H1 (cell line): ENCODE data around the gene ESR1. TPM values are rescaled to one million over a fixed set of nuclear protein-coding genes. Genes with fewer than 3 reads are reported as not detected.

Source experiments
- CTCF ChIA-PET: fragments of 300-600 bp; sonication (Branson Sonifier 250); formaldehyde crosslinking; loops from one replicate; lab custom pipeline; 2021; ENCODE audit not compliant: partially characterized antibody; lab: Charles Lee
- POLR2A ChIA-PET: fragments of 300-600 bp; sonication (Branson Sonifier 250); formaldehyde crosslinking; loops from one replicate; lab custom pipeline; 2021; ENCODE audit warnings: inconsistent platforms; ENCODE audit not compliant: partially characterized antibody; lab: Charles Lee
- DNase-seq, 2 experiments: peaks; one replicate each; pipeline versions ENCODE4 v3.0.0 to v3.0.0-alpha.2; 2010 to 2022; ENCODE audit warnings: low spot score in 2 of 2, low read depth in 1 of 2, mixed read lengths in 1 of 2
- FAIRE-seq: peaks from 2 replicates; lab custom pipeline; 2011; peaks lifted over from hg19 to GRCh38; lab: Jason Lieb, UNC
- H2AFZ ChIP-seq: 2 replicates; pipeline ENCODE4 v1.8.1; 2012; ENCODE audit warnings: low read length, inconsistent platforms
- H2AK5ac ChIP-seq: 2 replicates; pipeline ENCODE4 v1.6.1; 2013; ENCODE audit warnings: low read depth, low read length
- H2BK120ac ChIP-seq: replicated peaks from 2 replicates; pipeline ENCODE3; 2013; ENCODE audit warnings: low read depth, low read length, inconsistent platforms
- H2BK12ac ChIP-seq: 2 replicates; pipeline ENCODE4 v1.6.1; 2013; ENCODE audit warnings: low read depth, low read length
- H2BK15ac ChIP-seq: 2 replicates; pipeline ENCODE4 v1.6.1; 2013; ENCODE audit warnings: low read length
- H2BK20ac ChIP-seq: 2 replicates; pipeline ENCODE4 v1.6.1; 2013; ENCODE audit warnings: low read length
- H2BK5ac ChIP-seq: 2 replicates; pipeline ENCODE4 v1.6.1; 2013; ENCODE audit warnings: low read depth, low read length
- H3K14ac ChIP-seq: 2 replicates; pipeline ENCODE4 v1.6.1; 2013; ENCODE audit warnings: inconsistent platforms; ENCODE audit not compliant: insufficient read length
- H3K18ac ChIP-seq: 2 replicates; pipeline ENCODE4 v1.6.1; 2013; ENCODE audit warnings: low read length; ENCODE audit errors: extremely low read depth
- H3K23ac ChIP-seq: 2 replicates; pipeline ENCODE4 v1.6.1; 2013; ENCODE audit warnings: inconsistent platforms; ENCODE audit not compliant: insufficient read length
- H3K23me2 ChIP-seq: 2 replicates; pipeline ENCODE4 v1.6.1; 2013; ENCODE audit warnings: low read depth, low read length
- H3K27ac ChIP-seq: 2 replicates; pipeline ENCODE4 v1.6.1; 2011; ENCODE audit warnings: low read depth, low read length, inconsistent platforms
- H3K27me3 ChIP-seq, 4 experiments: replicated peaks in 1 of 4; 1 replicate in 1 of 4; 2 replicates in 3 of 4; pipeline versions ENCODE4 v1.6.1 to v1.8.1; 2011 to 2013; ENCODE audit warnings: low read length in 3 of 4, mild to moderate bottlenecking in 3 of 4, inconsistent platforms in 2 of 4, mixed read lengths in 2 of 4, moderate library complexity in 1 of 4; ENCODE audit not compliant: control insufficient read depth in 3 of 4, insufficient read depth in 3 of 4; ENCODE audit errors: extremely low read depth in 1 of 4
- H3K36me3 ChIP-seq, 4 experiments: 2 replicates each; pipeline versions ENCODE4 v1.6.1 to v1.8.1; 2011 to 2013; ENCODE audit warnings: mild to moderate bottlenecking in 4 of 4, low read length in 3 of 4, moderate library complexity in 2 of 4, control low read depth in 1 of 4, inconsistent platforms in 1 of 4; ENCODE audit not compliant: insufficient read depth in 4 of 4, control insufficient read depth in 2 of 4
- H3K4ac ChIP-seq: replicated peaks from 2 replicates; pipeline ENCODE3; 2013; ENCODE audit warnings: low read length, low read depth, mixed read lengths, inconsistent platforms; ENCODE audit not compliant: insufficient read length
- H3K4me1 ChIP-seq, 4 experiments: replicated peaks in 1 of 4; 1 replicate in 1 of 4; 2 replicates in 3 of 4; pipeline versions ENCODE4 v1.6.1 to v1.8.1; 2011 to 2013; ENCODE audit warnings: low read length in 3 of 4, inconsistent platforms in 2 of 4, mixed read lengths in 1 of 4; ENCODE audit not compliant: insufficient read depth in 4 of 4, control insufficient read depth in 3 of 4
- H3K4me2 ChIP-seq, 2 experiments: 2 replicates each; pipeline versions ENCODE4 v1.6.1 to v1.8.1; 2011 to 2013; ENCODE audit warnings: low read depth in 2 of 2, low read length in 2 of 2, control low read depth in 1 of 2, inconsistent platforms in 1 of 2, mild to moderate bottlenecking in 1 of 2; ENCODE audit not compliant: insufficient read depth in 1 of 2
- H3K4me3 ChIP-seq, 4 experiments: fragments of 200-600, 300-600 bp in 1 of 4; sonication (generic), shearing (Covaris generic), sonication (Bioruptor Twin) in 1 of 4; 2 replicates each; pipeline versions ENCODE4 v1.5.1 to v1.8.1; 2011 to 2016; ENCODE audit warnings: low read length in 4 of 4, low read depth in 3 of 4, control low read depth in 2 of 4, inconsistent platforms in 2 of 4, mild to moderate bottlenecking in 2 of 4, mixed read lengths in 1 of 4, moderate library complexity in 1 of 4; ENCODE audit not compliant: insufficient read depth in 2 of 4; ENCODE audit errors: extremely low read depth in 1 of 4
- H3K56ac ChIP-seq: replicated peaks from 2 replicates; pipeline ENCODE3; 2013; ENCODE audit warnings: low read depth, mild to moderate bottlenecking, mixed read lengths, low read length, inconsistent platforms; ENCODE audit not compliant: insufficient read length
- H3K79me1 ChIP-seq: 2 replicates; pipeline ENCODE4 v1.6.1; 2013; ENCODE audit warnings: low read depth, low read length, control low read depth
- H3K79me2 ChIP-seq, 2 experiments: 2 replicates each; pipeline versions ENCODE4 v1.6.1 to v1.8.1; 2012 to 2013; ENCODE audit warnings: low read length in 2 of 2, mild to moderate bottlenecking in 2 of 2, inconsistent platforms in 1 of 2; ENCODE audit not compliant: insufficient read depth in 2 of 2, control insufficient read depth in 1 of 2
- H3K9ac ChIP-seq, 4 experiments: replicated peaks in 1 of 4; 1 replicate in 1 of 4; 2 replicates in 3 of 4; pipeline versions ENCODE4 v1.6.1 to v1.8.1; 2011 to 2013; ENCODE audit warnings: low read depth in 3 of 4, low read length in 3 of 4, control low read depth in 2 of 4, mild to moderate bottlenecking in 2 of 4, moderate library complexity in 2 of 4, inconsistent platforms in 1 of 4; ENCODE audit errors: extremely low read depth in 1 of 4
- H3K9me3 ChIP-seq, 2 experiments: 2 replicates each; pipeline versions ENCODE4 v1.6.1 to v1.8.1; 2012 to 2013; ENCODE audit warnings: mild to moderate bottlenecking in 2 of 2, moderate library complexity in 2 of 2, control low read depth in 1 of 2, inconsistent platforms in 1 of 2, low read depth in 1 of 2, low read length in 1 of 2, mixed read lengths in 1 of 2; ENCODE audit not compliant: insufficient read depth in 2 of 2
- H4K20me1 ChIP-seq, 2 experiments: replicated peaks in 1 of 2; 2 replicates each; pipeline versions ENCODE3 to v1.8.1; 2011 to 2013; ENCODE audit warnings: inconsistent platforms in 2 of 2, low read length in 2 of 2, mild to moderate bottlenecking in 1 of 2; ENCODE audit not compliant: insufficient read depth in 2 of 2, control insufficient read depth in 1 of 2
- H4K5ac ChIP-seq: 2 replicates; pipeline ENCODE4 v1.6.1; 2013; ENCODE audit warnings: low read length, low read depth, mixed read lengths, inconsistent platforms; ENCODE audit not compliant: insufficient read length
- H4K8ac ChIP-seq: 2 replicates; pipeline ENCODE4 v1.8.0; 2013; ENCODE audit warnings: mild to moderate bottlenecking, moderate library complexity, low read length, inconsistent platforms; ENCODE audit not compliant: insufficient read depth; ENCODE audit errors: extremely low read depth
- H4K91ac ChIP-seq: replicated peaks from 2 replicates; pipeline ENCODE3; 2013; ENCODE audit warnings: low read length, mixed read lengths, inconsistent platforms; ENCODE audit not compliant: insufficient read length
- ASH2L ChIP-seq: fragments of 200-600, 300-600 bp; sonication (generic); IDR thresholded peaks from one replicate; pipeline ENCODE4 v1.7.1; 2017; ENCODE audit warnings: low read length
- ATF3 ChIP-seq: IDR thresholded peaks from 2 replicates; pipeline ENCODE4 v1.6.1; 2011; ENCODE audit warnings: low read depth, mild to moderate bottlenecking, low read length; ENCODE audit not compliant: insufficient read depth
- CHD1 ChIP-seq: IDR thresholded peaks from 2 replicates; pipeline ENCODE4 v1.6.1; 2012; ENCODE audit warnings: low read depth, low read length, improper control_type of control experiment
- EP300 ChIP-seq, 2 experiments: IDR thresholded peaks; 1 replicate in 1 of 2; 2 replicates in 1 of 2; pipeline ENCODE4 v1.6.1; 2011 to 2012; ENCODE audit warnings: low read depth in 2 of 2, low read length in 2 of 2, mild to moderate bottlenecking in 2 of 2, borderline replicate concordance in 1 of 2, inconsistent platforms in 1 of 2, moderate library complexity in 1 of 2
- JUND ChIP-seq: IDR thresholded peaks from 2 replicates; pipeline ENCODE4 v1.6.1; 2011; ENCODE audit warnings: mild to moderate bottlenecking, improper control_type of control experiment, low read length
- KDM5A ChIP-seq: fragments of 200-600 bp; IDR thresholded peaks from 2 replicates; pipeline ENCODE4 v1.7.1; 2012; ENCODE audit warnings: mild to moderate bottlenecking, low read length, inconsistent platforms, mixed read lengths
- RFX5 ChIP-seq: IDR thresholded peaks from 2 replicates; pipeline ENCODE4 v1.6.1; 2011; ENCODE audit warnings: low read depth, low read length, improper control_type of control experiment, borderline replicate concordance
- SAP30 ChIP-seq: fragments of 300-600 bp; sonication (generic); IDR thresholded peaks from 2 replicates; pipeline ENCODE4 v1.7.1; 2012; ENCODE audit warnings: low read length, moderate library complexity, mild to moderate bottlenecking, inconsistent platforms; ENCODE audit not compliant: insufficient read depth, insufficient replicate concordance
- SIN3A ChIP-seq, 2 experiments: IDR thresholded peaks in 1 of 2; conservative IDR thresholded peaks in 1 of 2; 2 replicates each; pipeline ENCODE4 v1.6.1; 2011 to 2012; ENCODE audit warnings: low read length in 2 of 2, improper control_type of control experiment in 1 of 2, low read depth in 1 of 2, mild to moderate bottlenecking in 1 of 2
- SIRT6 ChIP-seq: IDR thresholded peaks from one replicate; pipeline ENCODE4 v1.7.1; 2012; ENCODE audit warnings: low read length, inconsistent platforms
- SP1 ChIP-seq: IDR thresholded peaks from 2 replicates; pipeline ENCODE4 v1.6.1; 2011; ENCODE audit warnings: low read depth, low read length
- WGBS, 2 experiments: shearing (Covaris generic) in 1 of 2; methylation state at CpG; one replicate each; pipeline versions ENCODE4 v1.1.6 to v1.1.7; 2013 to 2015; ENCODE audit warnings: low lambda C conversion rate in 2 of 2, mixed read lengths in 2 of 2, inconsistent platforms in 1 of 2, low coverage in 1 of 2, missing lambda C conversion rate in 1 of 2; ENCODE audit not compliant: insufficient replicate concordance in 2 of 2, insufficient coverage in 1 of 2, insufficient read length in 1 of 2; ENCODE audit errors: extremely low coverage in 1 of 2, missing lambda C conversion rate in 1 of 2; 5-methylcytosine and 5-hydroxymethylcytosine counted together
- polyA plus RNA-seq, 7 experiments: library from polyadenylated mRNA; depleted of rRNA in 3 of 7; stranded (reverse) in 5 of 7; unstranded in 2 of 7; fragments of >200 nt in 5 of 7; fragments of 200-250 nt in 2 of 7; gene quantifications; 1 replicate in 5 of 7; 2 replicates in 1 of 7; 4 replicates in 1 of 7; pipeline versions ENCODE4 v1.2.1 to v1.2.3, GENCODE V29; 2011 to 2013; ENCODE audit warnings: missing spikeins in 2 of 7, mixed read lengths in 2 of 7
- total RNA-seq: library from RNA; stranded (reverse); fragmentation: NEBNext Ultra II Directional; extraction: Animal tissue kit (Norgen Biotek cat#: 25700); gene quantifications from 2 replicates; pipeline ENCODE4 v1.2.1, GENCODE V29; 2021

ESR1 gene
- total and polyA plus RNA-seq, 2 of the 8 experiments (the other 6 are each of a cell fraction or from before 2014, with no cell fraction given), result 0.03 to 0.17 TPM

- CTCF ChIA-PET, result interaction anchor here (1.5 kb wide), 1 partner anchor 16 kb away, joined by 3 read pairs; no protein-coding TSS in a partner anchor
- H3K4me2 ChIP-seq, result no peak overlapping the region
These were observed 286.8 kb downstream of the ESR1 start for GRCh38 chr6:152094276-152094675.

More at GRCh38 chr6:152094276-152094675, 286.8 kb downstream of the ESR1 start:
- H3K27ac ChIP-seq, result no peak overlapping the region
- no peak overlapping the region for H4K5ac ChIP-seq
- POLR2A ChIA-PET, result no interaction called here
- no peaks in the 10 kb centered on the region for H3K36me3 ChIP-seq
- no peak overlapping the region for H2AFZ ChIP-seq
- no peak overlapping the region for H2BK120ac ChIP-seq
- no peak overlapping the region for H3K4ac ChIP-seq
- H3K18ac ChIP-seq, result no peak overlapping the region
- no peaks in the 10 kb centered on the region for H3K27me3 ChIP-seq
- H2BK5ac ChIP-seq, result no peak overlapping the region
- H2AK5ac ChIP-seq, result no peak overlapping the region
- FAIRE-seq, result no peak
- no peak overlapping the region for H3K14ac ChIP-seq
- H3K4me1 ChIP-seq, result peaks cover 0 to 4% (median 0%) of the 10 kb centered on the region in 4 experiments; a peak in 1 of 7 replicates
- H3K9ac ChIP-seq, result no peak overlapping the region
- H3K23me2 ChIP-seq, result no peaks in the 10 kb centered on the region
- no peak overlapping the region for H3K4me3 ChIP-seq
- TF ChIP-seq CHD1 (no peak), KDM5A (no peak), SIRT6 (no peak), ATF3 (no peak), JUND (no peak), SIN3A (conservative IDR thresholded peaks at IDR 0.05 in 1 of 2, IDR thresholded peaks at IDR 0.05 in 1 of 2; ENCODE audit: low read depth in 1 of 2, low read length in 2 of 2) (no peak), RFX5 (no peak), ASH2L (no peak), SAP30 (no peak), SP1 (no peak), EP300 (IDR thresholded peaks at IDR 0.05; ENCODE audit: borderline replicate concordance in 1 of 2, low read depth in 2 of 2, low read length in 2 of 2) (no peak)
- 93% methylated on average over 3 of the region's 4 CpGs; no CpG with 5 or more reads in 1 of the 2 experiments for WGBS, 2 experiments
- no peak overlapping the region for H2BK15ac ChIP-seq
- H3K23ac ChIP-seq, result no peak overlapping the region
- H3K79me1 ChIP-seq, result no peaks in the 10 kb centered on the region
- H2BK12ac ChIP-seq, result no peak overlapping the region
- H3K56ac ChIP-seq, result no peak overlapping the region
- H3K9me3 ChIP-seq, result no peaks in the 10 kb centered on the region
- no peak for DNase-seq
- no peaks in the 10 kb centered on the region for H4K20me1 ChIP-seq
- no peak overlapping the region for H4K8ac ChIP-seq
- no peak overlapping the region for H2BK20ac ChIP-seq
- no peaks in the 10 kb centered on the region for H3K79me2 ChIP-seq
- no peak overlapping the region for H4K91ac ChIP-seq
